H1 (cell line): Measurements from ENCODE around the gene MPPED1. TPM values are rescaled to one million over a fixed set of nuclear protein-coding genes. Genes with fewer than 3 reads are reported as not detected.

Experiments
- CTCF ChIA-PET: fragments of 300-600 bp; sonication (Branson Sonifier 250); formaldehyde crosslinking; loops from one replicate; lab custom pipeline; 2021; ENCODE audit not compliant: partially characterized antibody; lab: Charles Lee
- POLR2A ChIA-PET: fragments of 300-600 bp; sonication (Branson Sonifier 250); formaldehyde crosslinking; loops from one replicate; lab custom pipeline; 2021; ENCODE audit warnings: inconsistent platforms; ENCODE audit not compliant: partially characterized antibody; lab: Charles Lee
- DNase-seq, 2 experiments: peaks; one replicate each; pipeline versions ENCODE4 v3.0.0 to v3.0.0-alpha.2; 2010 to 2022; ENCODE audit warnings: low spot score in 2 of 2, low read depth in 1 of 2, mixed read lengths in 1 of 2
- FAIRE-seq: peaks from 2 replicates; lab custom pipeline; 2011; peaks lifted over from hg19 to GRCh38; lab: Jason Lieb, UNC
- H2AFZ ChIP-seq: 2 replicates; pipeline ENCODE4 v1.8.1; 2012; ENCODE audit warnings: low read length, inconsistent platforms
- H2AK5ac ChIP-seq: 2 replicates; pipeline ENCODE4 v1.6.1; 2013; ENCODE audit warnings: low read depth, low read length
- H2BK120ac ChIP-seq: replicated peaks from 2 replicates; pipeline ENCODE3; 2013; ENCODE audit warnings: low read depth, low read length, inconsistent platforms
- H2BK12ac ChIP-seq: 2 replicates; pipeline ENCODE4 v1.6.1; 2013; ENCODE audit warnings: low read depth, low read length
- H2BK15ac ChIP-seq: 2 replicates; pipeline ENCODE4 v1.6.1; 2013; ENCODE audit warnings: low read length
- H2BK20ac ChIP-seq: 2 replicates; pipeline ENCODE4 v1.6.1; 2013; ENCODE audit warnings: low read length
- H2BK5ac ChIP-seq: 2 replicates; pipeline ENCODE4 v1.6.1; 2013; ENCODE audit warnings: low read depth, low read length
- H3K14ac ChIP-seq: 2 replicates; pipeline ENCODE4 v1.6.1; 2013; ENCODE audit warnings: inconsistent platforms; ENCODE audit not compliant: insufficient read length
- H3K18ac ChIP-seq: 2 replicates; pipeline ENCODE4 v1.6.1; 2013; ENCODE audit warnings: low read length; ENCODE audit errors: extremely low read depth
- H3K23ac ChIP-seq: 2 replicates; pipeline ENCODE4 v1.6.1; 2013; ENCODE audit warnings: inconsistent platforms; ENCODE audit not compliant: insufficient read length
- H3K23me2 ChIP-seq: 2 replicates; pipeline ENCODE4 v1.6.1; 2013; ENCODE audit warnings: low read depth, low read length
- H3K27ac ChIP-seq: 2 replicates; pipeline ENCODE4 v1.6.1; 2011; ENCODE audit warnings: low read depth, low read length, inconsistent platforms
- H3K27me3 ChIP-seq, 4 experiments: replicated peaks in 1 of 4; 1 replicate in 1 of 4; 2 replicates in 3 of 4; pipeline versions ENCODE4 v1.6.1 to v1.8.1; 2011 to 2013; ENCODE audit warnings: low read length in 3 of 4, mild to moderate bottlenecking in 3 of 4, inconsistent platforms in 2 of 4, mixed read lengths in 2 of 4, moderate library complexity in 1 of 4; ENCODE audit not compliant: control insufficient read depth in 3 of 4, insufficient read depth in 3 of 4; ENCODE audit errors: extremely low read depth in 1 of 4
- H3K36me3 ChIP-seq, 4 experiments: 2 replicates each; pipeline versions ENCODE4 v1.6.1 to v1.8.1; 2011 to 2013; ENCODE audit warnings: mild to moderate bottlenecking in 4 of 4, low read length in 3 of 4, moderate library complexity in 2 of 4, control low read depth in 1 of 4, inconsistent platforms in 1 of 4; ENCODE audit not compliant: insufficient read depth in 4 of 4, control insufficient read depth in 2 of 4
- H3K4ac ChIP-seq: replicated peaks from 2 replicates; pipeline ENCODE3; 2013; ENCODE audit warnings: low read length, low read depth, mixed read lengths, inconsistent platforms; ENCODE audit not compliant: insufficient read length
- H3K4me1 ChIP-seq, 4 experiments: replicated peaks in 1 of 4; 1 replicate in 1 of 4; 2 replicates in 3 of 4; pipeline versions ENCODE4 v1.6.1 to v1.8.1; 2011 to 2013; ENCODE audit warnings: low read length in 3 of 4, inconsistent platforms in 2 of 4, mixed read lengths in 1 of 4; ENCODE audit not compliant: insufficient read depth in 4 of 4, control insufficient read depth in 3 of 4
- H3K4me2 ChIP-seq, 2 experiments: 2 replicates each; pipeline versions ENCODE4 v1.6.1 to v1.8.1; 2011 to 2013; ENCODE audit warnings: low read depth in 2 of 2, low read length in 2 of 2, control low read depth in 1 of 2, inconsistent platforms in 1 of 2, mild to moderate bottlenecking in 1 of 2; ENCODE audit not compliant: insufficient read depth in 1 of 2
- H3K4me3 ChIP-seq, 4 experiments: fragments of 200-600, 300-600 bp in 1 of 4; sonication (generic), shearing (Covaris generic), sonication (Bioruptor Twin) in 1 of 4; 2 replicates each; pipeline versions ENCODE4 v1.5.1 to v1.8.1; 2011 to 2016; ENCODE audit warnings: low read length in 4 of 4, low read depth in 3 of 4, control low read depth in 2 of 4, inconsistent platforms in 2 of 4, mild to moderate bottlenecking in 2 of 4, mixed read lengths in 1 of 4, moderate library complexity in 1 of 4; ENCODE audit not compliant: insufficient read depth in 2 of 4; ENCODE audit errors: extremely low read depth in 1 of 4
- H3K56ac ChIP-seq: replicated peaks from 2 replicates; pipeline ENCODE3; 2013; ENCODE audit warnings: low read depth, mild to moderate bottlenecking, mixed read lengths, low read length, inconsistent platforms; ENCODE audit not compliant: insufficient read length
- H3K79me1 ChIP-seq: 2 replicates; pipeline ENCODE4 v1.6.1; 2013; ENCODE audit warnings: low read depth, low read length, control low read depth
- H3K79me2 ChIP-seq, 2 experiments: 2 replicates each; pipeline versions ENCODE4 v1.6.1 to v1.8.1; 2012 to 2013; ENCODE audit warnings: low read length in 2 of 2, mild to moderate bottlenecking in 2 of 2, inconsistent platforms in 1 of 2; ENCODE audit not compliant: insufficient read depth in 2 of 2, control insufficient read depth in 1 of 2
- H3K9ac ChIP-seq, 4 experiments: replicated peaks in 1 of 4; 1 replicate in 1 of 4; 2 replicates in 3 of 4; pipeline versions ENCODE4 v1.6.1 to v1.8.1; 2011 to 2013; ENCODE audit warnings: low read depth in 3 of 4, low read length in 3 of 4, control low read depth in 2 of 4, mild to moderate bottlenecking in 2 of 4, moderate library complexity in 2 of 4, inconsistent platforms in 1 of 4; ENCODE audit errors: extremely low read depth in 1 of 4
- H3K9me3 ChIP-seq, 2 experiments: 2 replicates each; pipeline versions ENCODE4 v1.6.1 to v1.8.1; 2012 to 2013; ENCODE audit warnings: mild to moderate bottlenecking in 2 of 2, moderate library complexity in 2 of 2, control low read depth in 1 of 2, inconsistent platforms in 1 of 2, low read depth in 1 of 2, low read length in 1 of 2, mixed read lengths in 1 of 2; ENCODE audit not compliant: insufficient read depth in 2 of 2
- H4K20me1 ChIP-seq, 2 experiments: replicated peaks in 1 of 2; 2 replicates each; pipeline versions ENCODE3 to v1.8.1; 2011 to 2013; ENCODE audit warnings: inconsistent platforms in 2 of 2, low read length in 2 of 2, mild to moderate bottlenecking in 1 of 2; ENCODE audit not compliant: insufficient read depth in 2 of 2, control insufficient read depth in 1 of 2
- H4K5ac ChIP-seq: 2 replicates; pipeline ENCODE4 v1.6.1; 2013; ENCODE audit warnings: low read length, low read depth, mixed read lengths, inconsistent platforms; ENCODE audit not compliant: insufficient read length
- H4K8ac ChIP-seq: 2 replicates; pipeline ENCODE4 v1.8.0; 2013; ENCODE audit warnings: mild to moderate bottlenecking, moderate library complexity, low read length, inconsistent platforms; ENCODE audit not compliant: insufficient read depth; ENCODE audit errors: extremely low read depth
- H4K91ac ChIP-seq: replicated peaks from 2 replicates; pipeline ENCODE3; 2013; ENCODE audit warnings: low read length, mixed read lengths, inconsistent platforms; ENCODE audit not compliant: insufficient read length
- ASH2L ChIP-seq: fragments of 200-600, 300-600 bp; sonication (generic); IDR thresholded peaks from one replicate; pipeline ENCODE4 v1.7.1; 2017; ENCODE audit warnings: low read length
- BRCA1 ChIP-seq: IDR thresholded peaks from 2 replicates; pipeline ENCODE4 v1.6.1; 2012; ENCODE audit warnings: low read depth, low read length, improper control_type of control experiment
- CTBP2 ChIP-seq: IDR thresholded peaks from 2 replicates; pipeline ENCODE4 v1.7.0; 2011; ENCODE audit warnings: borderline replicate concordance, mild to moderate bottlenecking, moderate library complexity, mixed read lengths, low read length; ENCODE audit not compliant: insufficient read depth, insufficient read length
- EP300 ChIP-seq, 2 experiments: IDR thresholded peaks; 1 replicate in 1 of 2; 2 replicates in 1 of 2; pipeline ENCODE4 v1.6.1; 2011 to 2012; ENCODE audit warnings: low read depth in 2 of 2, low read length in 2 of 2, mild to moderate bottlenecking in 2 of 2, borderline replicate concordance in 1 of 2, inconsistent platforms in 1 of 2, moderate library complexity in 1 of 2
- POLR2A ChIP-seq, 2 experiments: IDR thresholded peaks; 1 replicate in 1 of 2; 2 replicates in 1 of 2; pipeline ENCODE4 v1.6.1; 2011; ENCODE audit warnings: low read depth in 2 of 2, low read length in 2 of 2, mild to moderate bottlenecking in 2 of 2; ENCODE audit errors: control extremely low read depth in 1 of 2
- RAD21 ChIP-seq, 2 experiments: IDR thresholded peaks in 1 of 2; conservative IDR thresholded peaks in 1 of 2; 2 replicates each; pipeline ENCODE4 v1.6.1; 2011; ENCODE audit warnings: low read depth in 2 of 2, low read length in 2 of 2, improper control_type of control experiment in 1 of 2, inconsistent platforms in 1 of 2, mild to moderate bottlenecking in 1 of 2, moderate library complexity in 1 of 2
- SIX5 ChIP-seq: IDR thresholded peaks from 2 replicates; pipeline ENCODE4 v1.6.1; 2011; ENCODE audit warnings: mild to moderate bottlenecking, low read depth, low read length
- SUZ12 ChIP-seq: fragments of 200-600 bp; sonication (generic); IDR thresholded peaks from 2 replicates; pipeline ENCODE4 v1.6.1; 2012; ENCODE audit warnings: mild to moderate bottlenecking, inconsistent platforms, low read length, moderate library complexity, mixed read lengths
- YY1 ChIP-seq: IDR thresholded peaks from 2 replicates; pipeline ENCODE4 v1.6.1; 2011; ENCODE audit warnings: low read depth, mild to moderate bottlenecking, low read length
- ZNF274 ChIP-seq: IDR thresholded peaks from 2 replicates; pipeline ENCODE4 v1.7.0; 2012; ENCODE audit warnings: low read length, borderline replicate concordance; ENCODE audit errors: extremely low read depth
- whole genome bisulfite sequencing, 2 experiments: shearing (Covaris generic) in 1 of 2; methylation state at CpG; one replicate each; pipeline versions ENCODE4 v1.1.6 to v1.1.7; 2013 to 2015; ENCODE audit warnings: low lambda C conversion rate in 2 of 2, mixed read lengths in 2 of 2, inconsistent platforms in 1 of 2, low coverage in 1 of 2, missing lambda C conversion rate in 1 of 2; ENCODE audit not compliant: insufficient replicate concordance in 2 of 2, insufficient coverage in 1 of 2, insufficient read length in 1 of 2; ENCODE audit errors: extremely low coverage in 1 of 2, missing lambda C conversion rate in 1 of 2; 5-methylcytosine and 5-hydroxymethylcytosine counted together
- polyA plus RNA-seq, 7 experiments: library from polyadenylated mRNA; depleted of rRNA in 3 of 7; stranded (reverse) in 5 of 7; unstranded in 2 of 7; fragments of >200 nt in 5 of 7; fragments of 200-250 nt in 2 of 7; gene quantifications; 1 replicate in 5 of 7; 2 replicates in 1 of 7; 4 replicates in 1 of 7; pipeline versions ENCODE4 v1.2.1 to v1.2.3, GENCODE V29; 2011 to 2013; ENCODE audit warnings: missing spikeins in 2 of 7, mixed read lengths in 2 of 7
- total RNA-seq: library from RNA; stranded (reverse); fragmentation: NEBNext Ultra II Directional; extraction: Animal tissue kit (Norgen Biotek cat#: 25700); gene quantifications from 2 replicates; pipeline ENCODE4 v1.2.1, GENCODE V29; 2021
- TF ChIP-seq, protein P1 (sequence below): IDR thresholded peaks from 2 replicates; pipeline ENCODE4 v1.6.1; 2012; ENCODE audit warnings: inconsistent platforms
- TF ChIP-seq, protein P2 (sequence below): IDR thresholded peaks from 2 replicates; pipeline ENCODE4 v1.6.1; 2012; ENCODE audit warnings: low read length, inconsistent platforms

The MPPED1 gene
- total and polyA plus RNA-seq, 2 of the 8 experiments (the other 6 are each of a cell fraction or from before 2014, with no cell fraction given): 0.29 to 0.37 TPM

DNA sequence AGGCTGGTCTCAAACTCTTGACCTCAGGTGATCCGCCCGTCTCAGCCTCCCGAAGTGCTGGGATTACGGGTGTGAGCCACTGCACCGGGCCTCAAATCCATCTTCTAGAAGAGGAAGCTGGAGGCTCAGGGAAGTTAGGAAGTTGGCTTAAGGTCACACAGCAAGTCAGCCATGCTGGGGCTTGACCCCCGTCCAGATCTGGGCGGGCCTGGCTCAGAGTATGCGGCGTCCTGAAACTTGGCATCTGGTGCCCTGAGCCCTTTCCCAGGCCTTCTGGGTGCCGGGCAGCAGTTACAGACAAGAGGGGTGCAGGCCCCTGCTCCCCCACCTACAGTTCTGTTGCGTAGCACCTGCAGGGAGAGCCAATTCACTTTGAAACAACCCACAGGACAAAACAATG, 11.2 kb downstream of the MPPED1 start:
- FAIRE-seq (no peak), DNase-seq (no peak)
- no peak overlapping the region for H3K4me2 ChIP-seq
- H3K23me2 ChIP-seq: no peaks in the 10 kb centered on the region
- ChIA-PET CTCF (interaction anchor here (1.3 to 2.0 kb wide), 3 partner anchors 10 to 37 kb away, joined by 3 to 6 read pairs (median 5); no protein-coding TSS in a partner anchor), POLR2A (no interaction called here)
- WGBS, 2 experiments: 85% methylated on average over 11 of the region's 11 CpGs; no CpG with 5 or more reads in 1 of the 2 experiments
- no peaks in the 10 kb centered on the region for H3K36me3 ChIP-seq
- no peak overlapping the region for H3K14ac ChIP-seq
- no peak overlapping the region for H2BK20ac ChIP-seq
- H4K20me1 ChIP-seq: peaks cover 0 to 2% of the 10 kb centered on the region in 2 experiments
- H3K27ac ChIP-seq: no peak overlapping the region
- H3K4me3 ChIP-seq: no peak overlapping the region
- no peak overlapping the region for H4K5ac ChIP-seq
- no peak overlapping the region for H3K9ac ChIP-seq
- no peak overlapping the region for H2BK5ac ChIP-seq
- H3K23ac ChIP-seq: no peak overlapping the region
- H2BK120ac ChIP-seq: no peak overlapping the region
- no peak overlapping the region for H4K91ac ChIP-seq
- H3K27me3 ChIP-seq: no peaks in the 10 kb centered on the region
- no peaks in the 10 kb centered on the region for H3K79me2 ChIP-seq
- no peak overlapping the region for H2BK15ac ChIP-seq
- H2AFZ ChIP-seq: no peak overlapping the region
- no peak overlapping the region for H3K18ac ChIP-seq
- no peaks in the 10 kb centered on the region for H3K9me3 ChIP-seq
- H2AK5ac ChIP-seq: no peak overlapping the region
- no peak overlapping the region for H3K56ac ChIP-seq
- H3K4ac ChIP-seq: no peak overlapping the region
- peaks cover 0 to 3% (median 0%) of the 10 kb centered on the region in 4 experiments; a peak in 2 of 7 replicates for H3K4me1 ChIP-seq
- H4K8ac ChIP-seq: no peak overlapping the region; the same call in 1 of the 2 replicates
- no peaks in the 10 kb centered on the region for H3K79me1 ChIP-seq
- no peak overlapping the region for H2BK12ac ChIP-seq
- no peak for TF ChIP-seq EP300 (IDR thresholded peaks at IDR 0.05; ENCODE audit: borderline replicate concordance in 1 of 2, low read depth in 2 of 2, low read length in 2 of 2)
- TF ChIP-seq POLR2A (IDR thresholded peaks at IDR 0.05; ENCODE audit: control extremely low read depth in 1 of 2, low read depth in 2 of 2, low read length in 2 of 2): no peak
- no peak for TF ChIP-seq YY1
- TF ChIP-seq RAD21 (IDR thresholded peaks at IDR 0.05 in 1 of 2, conservative IDR thresholded peaks at IDR 0.05 in 1 of 2; ENCODE audit: low read depth in 2 of 2, low read length in 2 of 2): no peak
- no peak for TF ChIP-seq ASH2L
- TF ChIP-seq, protein P1, sequence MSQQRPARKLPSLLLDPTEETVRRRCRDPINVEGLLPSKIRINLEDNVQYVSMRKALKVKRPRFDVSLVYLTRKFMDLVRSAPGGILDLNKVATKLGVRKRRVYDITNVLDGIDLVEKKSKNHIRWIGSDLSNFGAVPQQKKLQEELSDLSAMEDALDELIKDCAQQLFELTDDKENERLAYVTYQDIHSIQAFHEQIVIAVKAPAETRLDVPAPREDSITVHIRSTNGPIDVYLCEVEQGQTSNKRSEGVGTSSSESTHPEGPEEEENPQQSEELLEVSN: no peak
- TF ChIP-seq ZNF274: no peak
- TF ChIP-seq, protein P2, sequence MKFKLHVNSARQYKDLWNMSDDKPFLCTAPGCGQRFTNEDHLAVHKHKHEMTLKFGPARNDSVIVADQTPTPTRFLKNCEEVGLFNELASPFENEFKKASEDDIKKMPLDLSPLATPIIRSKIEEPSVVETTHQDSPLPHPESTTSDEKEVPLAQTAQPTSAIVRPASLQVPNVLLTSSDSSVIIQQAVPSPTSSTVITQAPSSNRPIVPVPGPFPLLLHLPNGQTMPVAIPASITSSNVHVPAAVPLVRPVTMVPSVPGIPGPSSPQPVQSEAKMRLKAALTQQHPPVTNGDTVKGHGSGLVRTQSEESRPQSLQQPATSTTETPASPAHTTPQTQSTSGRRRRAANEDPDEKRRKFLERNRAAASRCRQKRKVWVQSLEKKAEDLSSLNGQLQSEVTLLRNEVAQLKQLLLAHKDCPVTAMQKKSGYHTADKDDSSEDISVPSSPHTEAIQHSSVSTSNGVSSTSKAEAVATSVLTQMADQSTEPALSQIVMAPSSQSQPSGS: no peak
- no peak for TF ChIP-seq CTBP2
- no peak for TF ChIP-seq SUZ12
- TF ChIP-seq SIX5: no peak
- no peak for TF ChIP-seq BRCA1
